Esophagus muscularis mucosa (tissue), 4 donors: ENCODE results near the gene F9.

Experiments
- CTCF ChIP-seq, 3 experiments: fragments of 200-600 bp in 2 of 3; fragments of 450-650 bp in 1 of 3; sonication (generic) in 2 of 3; IDR thresholded peaks; one replicate each; pipeline ENCODE4 v1.5.1; 2017 to 2019; ENCODE audit warnings: antibody characterized with exemption in 3 of 3, mild to moderate bottlenecking in 2 of 3, moderate library complexity in 1 of 3
- EP300 ChIP-seq: sonication (generic); formaldehyde crosslinking; IDR thresholded peaks from one replicate; pipeline ENCODE4 v1.6.1; 2017; ENCODE audit warnings: antibody characterized with exemption
- POLR2A ChIP-seq: fragments of 450-650 bp; IDR thresholded peaks from one replicate; pipeline ENCODE4 v1.6.1; 2017; ENCODE audit warnings: antibody characterized with exemption, moderate library complexity, mild to moderate bottlenecking, low read depth
- POLR2AphosphoS5 ChIP-seq, 2 donors: sonication (generic); formaldehyde crosslinking; IDR thresholded peaks; one replicate each; pipeline ENCODE4 v1.6.1; 2017; ENCODE audit warnings: antibody characterized with exemption in 2 of 2

- TF ChIP-seq CTCF (IDR thresholded peaks at IDR 0.05) (no peak), EP300 (no peak), POLR2AphosphoS5 (IDR thresholded peaks at IDR 0.05) (no peak), POLR2A (no peak)
Observed at GRCh38 chrX:139563251-139563650, 32.7 kb downstream of the F9 start.
